Limb (tissue), 2 donors: Measurements from ENCODE around the gene BTN1A1.
A peak's percentile ranks its signal among the peaks of the same experiment; 100 is the strongest.
"Not testable (repeated sequence)": the region's sequence is repeated elsewhere in the genome, so short reads cannot be mapped to it uniquely, and the experiment has no call there.

Experiments
- DNase-seq, 2 donors: peaks; one replicate each; pipeline ENCODE4 v3.0.0-alpha.2; 2016; ENCODE audit errors: extremely low spot score in 2 of 2

BTN1A1 gene

DNA sequence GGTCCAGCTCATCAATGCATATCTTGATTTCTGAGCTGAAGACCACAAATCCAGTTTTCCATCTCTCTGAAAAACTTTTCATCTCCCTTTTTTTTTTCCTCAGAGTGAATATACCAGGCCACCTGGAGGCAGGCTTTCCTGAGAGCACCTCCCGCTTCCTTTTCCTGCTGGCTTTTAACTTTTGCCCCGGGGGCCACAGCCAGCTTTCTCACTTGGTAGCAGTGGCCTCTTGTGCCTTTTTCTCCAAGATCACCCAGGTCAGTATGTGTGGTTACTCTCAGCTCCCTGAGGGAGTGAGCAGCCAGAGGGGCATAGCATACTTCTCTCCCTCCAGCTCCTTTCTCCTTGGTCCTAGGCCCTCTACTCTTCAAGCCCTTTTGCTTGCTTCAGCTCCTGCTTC is at the start of gene BTN1A1:
BTN1A1 (plus strand) TSS at position 202 of the 400 bp plus-strand sequence. CDS start 984 bp downstream, outside the sequence.
- no peak for DNase-seq

DNA sequence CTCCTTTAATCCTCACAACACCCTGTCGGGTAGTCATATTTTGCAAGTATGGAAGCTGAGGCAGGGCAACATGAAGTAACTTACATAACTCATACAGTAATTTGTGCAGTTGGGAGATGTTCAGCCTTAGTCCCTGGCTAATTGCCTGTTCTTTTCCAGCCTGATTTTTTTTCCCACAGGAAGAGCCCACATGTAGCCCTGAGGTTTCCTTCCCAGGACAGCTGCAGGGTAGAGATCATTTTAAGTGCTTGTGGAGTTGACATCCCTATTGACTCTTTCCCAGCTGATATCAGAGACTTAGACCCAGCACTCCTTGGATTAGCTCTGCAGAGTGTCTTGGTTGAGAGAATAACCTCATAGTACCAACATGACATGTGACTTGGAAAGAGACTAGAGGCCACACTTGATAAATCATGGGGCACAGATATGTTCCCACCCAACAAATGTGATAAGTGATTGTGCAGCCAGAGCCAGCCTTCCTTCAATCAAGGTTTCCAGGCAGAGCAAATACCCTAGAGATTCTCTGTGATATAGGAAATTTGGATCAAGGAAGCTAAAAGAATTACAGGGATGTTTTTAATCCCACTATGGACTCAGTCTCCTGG is 47.4 kb upstream of the BTN1A1 start:
- no peak for DNase-seq

- DNase-seq = no peak
These were observed 45.5 kb upstream of the BTN1A1 start for GRCh38 chr6:26454631-26455030.

GRCh38 chr6:26455357-26455970 is 44.6 kb upstream of the BTN1A1 start:
- no peak for DNase-seq

GRCh38 chr6:26457264-26457805 is 42.8 kb upstream of the BTN1A1 start:
- peak in 1 of 2 donors; percentile 69 for DNase-seq

- DNase-seq = peak; percentile 84 to 95
These were observed 42.1 kb upstream of the BTN1A1 start, which contains the start of gene BTN2A1 for GRCh38 chr6:26457806-26458688. BTN2A1 (plus strand) TSS chr6:26457955; CDS start chr6:26458637, 682 bp downstream.

GRCh38 chr6:26459023-26459810 is 40.9 kb upstream of the BTN1A1 start:
- no peak for DNase-seq

DNA sequence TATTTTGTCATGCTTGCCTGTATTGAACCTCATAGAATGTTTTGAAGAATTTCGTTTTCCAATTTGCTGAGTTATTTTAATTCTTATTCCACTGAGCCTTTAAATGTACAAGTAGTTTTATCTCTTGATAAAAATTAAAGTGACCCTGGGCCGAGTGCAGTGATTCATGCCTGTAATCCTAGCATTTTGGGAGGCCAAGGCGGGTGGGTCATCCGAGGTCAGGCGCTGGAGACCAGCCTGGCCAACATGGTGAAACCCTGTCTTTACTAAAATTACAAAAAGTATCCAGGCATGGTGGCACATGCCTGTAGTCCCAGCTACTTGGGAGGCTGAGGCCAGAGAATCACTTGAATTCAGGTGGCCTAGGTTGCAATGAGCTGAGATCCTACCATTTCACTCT is 38.8 kb upstream of the BTN1A1 start:
- DNase-seq = not testable (repeated sequence)

- no peak for DNase-seq
These were observed 36.1 kb upstream of the BTN1A1 start for GRCh38 chr6:26464014-26464413.

DNA sequence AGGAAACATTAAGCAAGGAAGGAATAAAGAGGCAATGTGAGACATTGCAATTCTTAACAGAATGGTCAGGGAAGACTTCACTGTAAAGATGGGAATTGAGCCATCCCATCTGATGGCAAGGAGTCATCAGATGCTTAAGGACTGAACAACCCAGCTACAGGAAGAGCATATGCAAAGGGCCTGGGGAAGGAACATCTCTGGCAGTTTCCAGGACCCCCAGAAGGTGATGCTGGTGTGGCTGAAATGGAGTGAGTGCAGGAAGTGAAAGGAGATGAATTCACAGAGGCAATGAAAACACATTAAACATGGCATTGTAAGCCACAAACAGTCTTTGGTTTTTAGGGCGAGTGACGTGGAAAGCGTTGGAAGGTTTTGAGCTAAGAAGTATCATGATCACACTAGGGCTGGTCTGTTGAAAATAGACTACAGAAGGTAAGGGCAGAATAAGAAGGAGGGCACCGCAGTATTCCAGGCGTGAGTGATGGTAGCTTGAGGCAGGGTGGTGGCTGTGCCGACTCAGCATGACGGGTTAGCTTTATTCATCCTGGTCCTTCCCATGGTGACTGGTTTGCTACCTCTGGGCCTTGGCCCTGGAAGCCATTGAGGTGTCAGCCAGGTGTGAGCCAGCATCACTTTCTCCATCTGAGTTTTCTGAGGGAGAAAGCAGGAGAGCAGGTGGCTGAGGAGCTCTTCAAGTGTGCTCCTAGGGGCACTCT is 35.5 kb upstream of the BTN1A1 start:
- DNase-seq = no peak

GRCh38 chr6:26465776-26466175 is 34.3 kb upstream of the BTN1A1 start:
- DNase-seq = no peak

DNA sequence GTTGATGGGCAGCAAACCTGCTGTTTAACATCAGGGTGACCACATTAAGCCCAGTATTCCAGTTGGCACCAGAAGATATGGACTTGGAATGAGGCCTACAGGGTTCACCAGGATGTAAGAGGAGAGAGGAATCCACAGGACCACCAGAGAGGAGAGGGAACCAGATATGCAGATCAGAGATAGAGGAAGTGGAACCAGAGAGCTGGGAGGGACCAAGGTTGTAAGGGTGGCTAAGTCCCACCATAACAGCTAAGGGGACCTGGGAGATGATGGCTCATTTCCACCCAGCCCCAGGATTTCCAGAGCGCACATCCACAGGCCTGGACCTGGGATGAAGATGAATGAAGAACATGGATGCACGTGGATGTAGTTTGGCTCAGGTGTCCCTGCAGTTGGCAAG is 31.3 kb upstream of the BTN1A1 start:
- DNase-seq = no peak

GRCh38 chr6:26470643-26471042 is 29.5 kb upstream of the BTN1A1 start:
- DNase-seq = no peak

- no peak for DNase-seq
These were observed 28.1 kb upstream of the BTN1A1 start for GRCh38 chr6:26471970-26472369.

DNA sequence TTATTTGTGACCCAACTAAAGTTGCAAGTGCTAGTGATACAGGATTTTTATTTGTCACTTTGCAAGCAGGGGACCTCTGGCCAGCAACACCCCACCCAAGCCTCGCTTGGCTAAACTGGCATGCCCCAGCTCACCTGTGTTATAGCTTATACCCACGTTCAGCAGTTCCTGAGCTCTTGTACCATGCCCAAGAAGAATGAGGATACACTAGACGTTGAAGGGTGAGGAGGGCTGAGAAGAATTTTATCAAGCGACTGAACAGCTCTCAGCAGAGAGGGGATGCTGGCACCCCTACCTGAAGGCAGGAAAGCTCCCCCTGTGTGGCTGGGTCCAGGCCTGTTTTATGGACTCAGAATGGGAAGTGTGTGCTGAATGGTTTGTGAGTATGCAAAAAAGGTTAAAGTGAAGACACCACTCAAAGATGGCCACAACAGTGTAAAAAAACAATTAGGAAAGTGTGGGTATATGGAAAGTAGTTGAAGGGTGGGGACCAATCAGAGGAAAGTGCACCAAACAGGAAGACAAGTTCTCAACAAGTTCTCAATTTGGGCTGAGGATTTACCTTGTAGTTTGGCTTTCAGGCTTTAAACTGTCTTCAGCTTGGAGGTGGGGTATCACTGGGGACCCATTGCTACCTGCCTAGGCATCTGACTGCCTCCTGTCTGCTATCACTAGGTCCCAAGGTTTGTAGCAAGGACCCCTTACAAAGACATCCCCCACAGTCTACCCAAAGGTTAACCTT is 27.4 kb upstream of the BTN1A1 start:
- no peak for DNase-seq

GRCh38 chr6:26473429-26473757 is 26.7 kb upstream of the BTN1A1 start:
- no peak for DNase-seq

GRCh38 chr6:26473758-26474438 is 26.2 kb upstream of the BTN1A1 start:
- peak; percentile 79 to 90 for DNase-seq

- DNase-seq = no peak
These were observed 25.6 kb upstream of the BTN1A1 start for GRCh38 chr6:26474439-26474881.
